HG02642 (cell line): ENCODE measurements around the gene CNNM4.

ENCODE experiments used
- ATAC-seq: cut with Tn5 transposase; IDR thresholded peaks from one replicate; pipeline ENCODE4 v1.9.1; 2021; ENCODE audit warnings: mild to moderate bottlenecking; ENCODE audit not compliant: unreplicated experiment, poor library complexity

The CNNM4 gene

GRCh38 chr2:96757477-96757860 lies 3.2 kb upstream of the CNNM4 start:
- ATAC-seq: no peak

DNA sequence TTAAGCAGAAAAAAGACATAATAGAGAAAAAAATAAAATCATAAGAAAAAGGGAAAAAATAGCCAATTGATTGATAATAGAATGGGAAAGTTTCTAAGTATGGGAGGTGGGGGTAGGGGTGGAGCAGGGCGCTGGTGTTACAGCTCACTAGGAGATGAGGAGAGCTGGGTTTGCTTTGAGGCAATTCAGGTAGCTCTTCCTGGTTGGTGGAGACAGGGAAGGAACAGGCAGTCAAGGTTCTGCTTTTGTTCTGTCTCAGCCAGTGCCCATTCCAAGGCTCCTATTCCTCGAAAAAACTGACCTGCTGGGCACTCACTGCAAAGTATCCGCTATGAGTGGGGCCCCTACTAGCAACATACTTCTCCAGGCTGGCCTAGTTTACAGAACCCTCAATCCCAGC lies 1.7 kb upstream of the CNNM4 start:
- no peak for ATAC-seq

DNA sequence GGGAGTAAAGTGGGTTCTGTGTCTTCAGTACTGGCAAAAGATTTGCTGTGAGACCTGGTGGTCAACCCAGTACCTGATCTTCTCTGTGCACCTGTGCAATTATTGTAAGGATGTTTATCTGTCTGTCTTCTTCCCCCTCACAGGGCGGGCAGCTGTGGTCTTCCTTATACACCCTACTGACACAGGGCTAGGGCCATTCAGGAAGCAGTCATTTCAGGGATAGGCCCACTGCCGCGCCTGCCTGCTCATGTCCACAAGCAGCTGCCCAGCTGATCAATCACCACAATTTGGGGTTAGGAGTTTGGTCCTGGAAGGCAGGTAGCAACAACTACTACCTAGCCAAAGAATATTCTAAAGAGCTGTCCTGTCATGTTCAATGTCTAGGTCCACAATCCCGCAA lies 1.2 kb upstream of the CNNM4 start:
- ATAC-seq: no peak

- peak; percentile 3 for ATAC-seq
Measured at GRCh38 chr2:96760986-96761832, 507 bp downstream of the CNNM4 start.

DNA sequence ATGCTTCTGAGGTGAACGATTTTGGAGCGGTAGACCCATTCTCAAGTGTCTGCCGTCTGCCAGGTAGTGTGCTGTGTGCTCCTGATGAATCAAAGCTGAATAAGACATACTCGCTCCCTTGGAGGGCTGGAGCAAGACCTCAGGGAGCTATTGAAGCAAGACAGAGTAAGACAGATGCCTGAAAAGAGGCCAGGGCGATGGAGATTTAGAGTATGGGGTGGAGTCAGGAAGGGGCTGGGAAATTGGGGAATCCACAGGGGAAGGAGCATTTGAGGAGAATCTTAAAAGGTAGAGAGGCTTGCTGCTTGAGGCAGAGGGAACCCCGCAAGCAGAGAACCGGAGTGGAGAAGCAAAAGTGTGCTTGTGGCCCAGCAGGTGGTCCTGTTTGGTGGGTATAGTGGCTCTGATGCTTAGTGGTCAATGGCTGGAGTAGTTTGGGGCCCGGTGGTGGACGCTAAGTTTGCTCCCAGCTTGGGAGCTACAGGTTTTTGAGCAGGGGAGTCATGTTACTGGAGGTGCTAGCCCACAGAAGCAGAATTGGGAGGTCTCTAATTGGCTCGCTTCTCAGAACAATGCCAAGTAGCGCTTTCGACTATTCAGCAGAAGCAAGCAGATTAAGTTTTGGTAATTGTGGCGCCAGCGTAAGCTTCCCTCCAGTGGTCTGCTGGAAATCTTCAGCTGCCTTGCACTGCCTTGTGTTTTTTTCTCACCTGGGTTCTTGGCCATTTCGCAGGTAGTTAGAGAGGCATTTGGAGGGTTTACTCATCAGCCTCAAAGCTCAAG lies 2.0 kb downstream of the CNNM4 start:
- no peak for ATAC-seq

DNA sequence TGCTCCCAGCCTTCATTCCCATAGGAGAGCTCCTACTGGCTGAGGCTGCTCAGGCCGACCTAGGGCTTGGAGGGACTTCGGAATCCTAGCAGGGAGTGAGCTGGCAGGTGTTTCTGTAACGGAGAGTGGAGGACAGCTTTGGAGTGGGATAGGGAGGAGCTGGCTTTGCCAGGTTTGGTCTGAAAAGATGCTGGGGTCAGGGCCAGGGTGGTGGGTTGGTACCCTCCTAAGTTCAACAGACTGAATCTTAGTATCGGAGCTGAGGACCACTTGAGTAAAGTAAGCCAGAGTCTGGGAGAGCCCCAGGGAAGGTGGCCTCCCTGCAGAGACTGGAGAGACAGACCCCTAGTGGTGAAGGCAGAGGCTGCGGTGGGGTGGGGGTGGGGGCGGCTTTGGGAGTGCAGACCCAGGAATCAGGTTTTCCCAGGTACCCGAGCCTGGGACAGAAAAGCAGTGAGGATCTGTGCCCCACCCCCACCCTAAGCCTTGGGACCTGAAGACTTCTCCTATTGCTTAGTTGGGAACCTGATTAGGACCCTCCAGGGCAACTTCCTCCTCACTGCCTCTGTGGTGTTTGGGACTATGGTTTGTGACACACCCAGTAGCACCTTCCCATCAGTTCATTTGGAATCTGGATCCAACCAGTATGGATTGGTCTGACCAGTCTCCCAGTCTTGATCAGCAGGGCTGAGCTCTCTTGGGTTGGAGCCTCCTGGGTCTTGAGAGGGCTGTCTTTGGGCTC lies 3.0 kb downstream of the CNNM4 start:
- ATAC-seq: no peak

- no peak for ATAC-seq
Measured at GRCh38 chr2:96764253-96764637, 3.5 kb downstream of the CNNM4 start.

DNA sequence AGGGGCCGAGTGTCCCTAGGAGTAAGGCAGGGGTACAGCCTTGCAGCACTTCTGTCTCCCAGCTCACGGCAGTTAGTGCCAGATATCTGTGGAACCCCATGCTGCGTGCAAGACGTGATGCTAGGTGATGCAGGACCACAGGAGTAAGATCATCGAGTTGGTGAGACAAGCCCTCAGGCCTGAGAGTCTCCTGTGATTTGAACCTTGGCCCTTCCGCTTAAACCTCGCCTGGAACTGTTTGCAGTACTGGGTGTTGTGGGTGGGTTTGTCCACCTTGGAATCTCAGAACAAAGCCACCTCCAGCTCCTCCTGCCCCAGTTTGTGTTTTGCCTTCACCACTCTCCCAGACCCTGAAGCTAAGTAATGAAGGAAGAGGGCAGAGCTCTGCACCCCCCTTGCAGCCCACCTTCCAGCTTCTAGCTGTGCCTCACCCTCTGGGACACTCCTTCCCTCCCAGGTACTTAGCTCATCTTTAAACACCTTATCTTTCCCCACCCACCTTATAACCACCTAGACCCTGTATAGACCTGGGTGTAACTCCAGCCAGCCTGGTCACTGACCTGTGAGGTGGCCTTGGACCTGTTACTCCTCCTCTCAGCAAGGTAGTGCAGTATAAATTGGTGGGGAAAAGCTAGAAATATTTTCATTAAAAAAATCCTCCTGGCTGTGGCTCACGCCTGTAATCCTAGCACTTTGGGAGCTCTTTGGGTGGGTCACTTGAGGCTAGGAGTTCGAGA lies 6.6 kb downstream of the CNNM4 start:
- no peak for ATAC-seq

- peak; percentile 36 for ATAC-seq
Measured at GRCh38 chr2:96768083-96768561, 7.4 kb downstream of the CNNM4 start.

DNA sequence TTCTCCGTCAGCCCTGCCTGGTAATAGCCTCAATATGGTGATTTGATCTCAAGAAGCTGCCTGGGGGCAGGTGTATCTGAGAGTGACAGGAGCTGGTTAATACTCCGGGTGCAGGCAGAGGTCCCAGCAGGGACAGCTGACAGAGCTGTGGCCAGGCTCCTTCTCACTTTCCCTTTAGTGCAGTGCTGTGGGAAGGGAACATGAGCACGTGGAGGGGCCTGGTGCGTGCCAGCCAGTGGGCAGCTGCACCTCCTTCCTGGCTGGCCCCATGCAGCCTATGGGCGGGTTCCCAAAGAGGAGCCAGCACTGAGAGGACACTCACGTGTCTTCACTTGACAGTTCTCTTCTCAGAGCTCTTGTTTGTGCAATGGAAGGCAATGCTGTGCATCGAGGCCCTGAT lies 9.1 kb downstream of the CNNM4 start:
- no peak for ATAC-seq

DNA sequence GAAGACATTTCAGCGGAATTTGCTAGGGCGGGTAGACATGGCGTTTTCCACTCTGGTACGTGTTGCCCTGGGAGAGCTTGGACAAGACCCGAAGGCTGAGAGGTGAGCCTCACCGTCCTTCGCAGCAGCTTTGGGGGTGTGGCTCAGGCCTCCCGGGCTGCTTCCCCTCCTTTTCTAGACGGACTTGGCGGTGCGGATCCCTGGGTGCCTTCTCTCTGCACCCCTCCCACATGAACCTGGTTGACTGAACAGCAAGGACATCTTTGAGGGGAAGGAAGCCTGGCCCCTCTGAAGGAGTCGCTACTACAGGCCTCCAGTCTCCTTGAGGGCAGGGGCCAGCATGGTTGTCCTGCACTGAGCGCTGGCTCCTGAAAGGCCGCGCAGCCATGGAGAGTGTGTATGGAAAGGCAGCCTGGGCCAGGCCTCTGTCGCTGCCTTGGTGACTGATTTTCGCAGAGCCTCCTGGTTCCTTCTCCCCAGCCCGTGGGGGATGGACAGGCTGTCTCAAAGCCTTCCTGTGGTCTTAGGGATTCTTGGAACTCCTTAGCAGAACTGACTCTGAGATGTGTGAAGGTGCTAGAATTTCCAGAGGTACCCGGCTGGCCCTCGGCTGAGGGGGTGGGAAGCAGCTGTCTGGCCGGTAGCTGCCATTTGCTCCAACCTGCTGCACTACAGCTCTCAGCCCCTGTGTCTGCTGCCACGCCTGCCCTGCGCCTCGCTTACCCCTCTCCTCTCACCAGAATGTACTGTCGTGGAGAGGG lies 9.9 kb downstream of the CNNM4 start:
- ATAC-seq: no peak

- no peak for ATAC-seq
Measured at GRCh38 chr2:96771796-96772618, 11.3 kb downstream of the CNNM4 start.

- no peak for ATAC-seq
Measured at GRCh38 chr2:96772903-96773671, 12.4 kb downstream of the CNNM4 start.

DNA sequence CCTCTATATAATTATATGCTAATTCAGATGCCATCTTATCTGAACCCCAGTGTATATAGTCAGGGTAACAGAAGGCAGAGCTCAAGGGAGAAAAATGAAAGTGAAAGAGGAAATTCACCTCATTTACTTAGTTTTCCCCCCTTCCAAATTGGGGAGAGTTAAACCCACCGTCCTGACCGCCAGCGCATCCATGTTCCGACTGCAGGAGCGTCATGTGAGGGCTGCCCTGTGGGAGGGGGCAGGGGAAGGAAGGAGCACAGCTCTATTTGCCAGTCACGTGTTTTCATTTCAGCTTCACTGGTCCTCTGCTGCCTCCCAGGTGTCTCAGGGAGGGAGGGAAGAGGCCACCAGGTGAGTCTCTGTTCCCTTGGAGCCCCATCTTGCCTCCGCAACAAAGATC lies 13.2 kb downstream of the CNNM4 start:
- no peak for ATAC-seq

DNA sequence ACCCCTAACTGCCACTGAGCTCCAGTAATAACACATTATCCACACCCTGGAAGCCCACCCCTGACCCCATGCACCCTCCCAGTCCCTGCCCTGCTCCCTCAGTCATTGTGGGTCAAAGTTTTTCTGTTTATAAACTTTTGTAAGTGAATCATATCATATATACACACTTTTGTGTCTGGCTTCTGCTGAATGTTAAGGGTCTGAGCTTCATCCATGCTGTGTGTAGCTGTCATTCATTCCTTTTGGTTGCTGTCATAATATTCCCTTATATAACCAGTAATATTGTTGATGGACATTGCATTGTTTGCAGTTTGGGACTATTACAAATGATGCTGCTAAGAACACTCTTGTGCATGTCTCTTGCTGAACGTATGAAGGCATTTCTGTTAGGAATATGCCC lies 14.5 kb downstream of the CNNM4 start:
- no peak for ATAC-seq

DNA sequence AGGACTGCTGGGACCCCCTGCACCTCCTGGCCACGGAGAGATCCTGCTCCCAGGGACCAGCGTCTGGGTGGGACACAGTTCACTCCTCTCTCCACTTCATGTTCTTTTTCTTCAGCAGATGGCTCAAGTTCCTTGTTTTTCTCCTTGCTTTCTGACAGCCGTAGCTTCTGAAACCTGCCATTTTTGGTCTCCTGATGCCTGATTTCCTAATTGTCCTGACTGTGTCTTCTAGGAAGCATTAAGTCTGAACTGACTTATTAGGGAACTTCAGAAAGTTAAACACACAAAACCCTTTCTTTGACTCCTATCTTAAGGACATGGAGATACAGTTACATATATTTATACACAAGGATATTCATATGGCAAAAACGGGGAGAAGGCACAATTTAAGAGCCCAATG lies 22.7 kb downstream of the CNNM4 start:
- ATAC-seq: no peak

DNA sequence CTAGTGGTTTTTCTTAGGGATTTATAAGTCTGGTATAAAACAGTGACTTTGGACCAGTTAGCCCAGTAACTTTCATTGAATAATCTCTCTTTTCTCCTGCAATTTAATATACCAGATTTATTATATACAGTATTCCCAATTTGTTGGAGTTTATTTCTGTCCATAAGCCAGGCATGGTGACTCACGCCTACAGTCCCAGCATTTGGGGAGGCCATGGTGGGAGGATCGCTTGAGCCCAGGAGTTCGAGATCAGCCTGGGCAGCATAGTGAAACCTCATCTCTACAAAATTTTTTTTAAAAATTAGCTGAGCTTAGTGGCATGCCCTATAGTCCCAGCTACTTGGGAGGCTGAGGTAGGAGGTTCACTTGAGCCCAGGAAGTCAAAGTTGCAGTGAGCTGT lies 26.7 kb downstream of the CNNM4 start:
- no peak for ATAC-seq
